ENCODE data around the gene MRAS. TPM values are rescaled to one million over a fixed set of nuclear protein-coding genes. Genes with fewer than 3 reads are reported as not detected.

Gene MRAS
- polyA plus RNA-seq, 1 of the 3 experiments (the other 2 are of a cell fraction): 25.0 TPM

GRCh38 chr3:138327831-138328230 lies 20.5 kb upstream of the MRAS start:
- CTCF ChIA-PET: interaction anchor here (0.7 to 1.5 kb wide), 5 partner anchors 10 to 155 kb away, joined by 3 read pairs; partner anchors contain the start of gene ESYT3
- POLR2A ChIA-PET: no interaction called here
- 83% methylated on average over 4 of the region's 4 CpGs for WGBS (ENCODE audit: low lambda C conversion rate)

More at GRCh38 chr3:138327831-138328230, 20.5 kb upstream of the MRAS start:
- Histone ChIP-seq H3K9me2 (no peaks in the 10 kb centered on the region), H3K9ac (no peak overlapping the region), H3K4me1 (ENCODE audit: control insufficient read depth in 1 of 2, insufficient read depth in 2 of 2, low read depth in 1 of 2, low read length in 1 of 2) (peaks cover 3 to 5% of the 10 kb centered on the region in 2 experiments; a peak in 2 of 4 replicates), H3K4me3 (ENCODE audit: low read depth in 2 of 2, low read length in 1 of 2) (no peak overlapping the region), H4K20me1 (ENCODE audit: insufficient read depth) (no peaks in the 10 kb centered on the region), H3K36me3 (replicated peaks in 1 of 2; ENCODE audit: control insufficient read depth in 1 of 2, insufficient read depth in 2 of 2, low read length in 1 of 2) (no peaks in the 10 kb centered on the region), H3K9me3 (no peaks in the 10 kb centered on the region), H2AFZ (ENCODE audit: low read depth) (no peak overlapping the region), H3K27ac (ENCODE audit: low read depth in 2 of 2, low read length in 1 of 2) (no peak overlapping the region), H3K79me2 (ENCODE audit: insufficient read depth) (no peaks in the 10 kb centered on the region), H3K4me2 (no peak overlapping the region), H3K27me3 (ENCODE audit: insufficient read depth) (no peaks in the 10 kb centered on the region), H3F3A (replicated peaks; ENCODE audit: insufficient read depth) (peaks cover 7% of the 10 kb centered on the region)
- TF ChIP-seq, protein P1, sequence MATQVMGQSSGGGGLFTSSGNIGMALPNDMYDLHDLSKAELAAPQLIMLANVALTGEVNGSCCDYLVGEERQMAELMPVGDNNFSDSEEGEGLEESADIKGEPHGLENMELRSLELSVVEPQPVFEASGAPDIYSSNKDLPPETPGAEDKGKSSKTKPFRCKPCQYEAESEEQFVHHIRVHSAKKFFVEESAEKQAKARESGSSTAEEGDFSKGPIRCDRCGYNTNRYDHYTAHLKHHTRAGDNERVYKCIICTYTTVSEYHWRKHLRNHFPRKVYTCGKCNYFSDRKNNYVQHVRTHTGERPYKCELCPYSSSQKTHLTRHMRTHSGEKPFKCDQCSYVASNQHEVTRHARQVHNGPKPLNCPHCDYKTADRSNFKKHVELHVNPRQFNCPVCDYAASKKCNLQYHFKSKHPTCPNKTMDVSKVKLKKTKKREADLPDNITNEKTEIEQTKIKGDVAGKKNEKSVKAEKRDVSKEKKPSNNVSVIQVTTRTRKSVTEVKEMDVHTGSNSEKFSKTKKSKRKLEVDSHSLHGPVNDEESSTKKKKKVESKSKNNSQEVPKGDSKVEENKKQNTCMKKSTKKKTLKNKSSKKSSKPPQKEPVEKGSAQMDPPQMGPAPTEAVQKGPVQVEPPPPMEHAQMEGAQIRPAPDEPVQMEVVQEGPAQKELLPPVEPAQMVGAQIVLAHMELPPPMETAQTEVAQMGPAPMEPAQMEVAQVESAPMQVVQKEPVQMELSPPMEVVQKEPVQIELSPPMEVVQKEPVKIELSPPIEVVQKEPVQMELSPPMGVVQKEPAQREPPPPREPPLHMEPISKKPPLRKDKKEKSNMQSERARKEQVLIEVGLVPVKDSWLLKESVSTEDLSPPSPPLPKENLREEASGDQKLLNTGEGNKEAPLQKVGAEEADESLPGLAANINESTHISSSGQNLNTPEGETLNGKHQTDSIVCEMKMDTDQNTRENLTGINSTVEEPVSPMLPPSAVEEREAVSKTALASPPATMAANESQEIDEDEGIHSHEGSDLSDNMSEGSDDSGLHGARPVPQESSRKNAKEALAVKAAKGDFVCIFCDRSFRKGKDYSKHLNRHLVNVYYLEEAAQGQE (IDR thresholded peaks at IDR 0.05; ENCODE audit: low read depth, low read length): no peak
- TF ChIP-seq, protein P2, sequence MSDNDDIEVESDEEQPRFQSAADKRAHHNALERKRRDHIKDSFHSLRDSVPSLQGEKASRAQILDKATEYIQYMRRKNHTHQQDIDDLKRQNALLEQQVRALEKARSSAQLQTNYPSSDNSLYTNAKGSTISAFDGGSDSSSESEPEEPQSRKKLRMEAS (IDR thresholded peaks at IDR 0.05; ENCODE audit: low read depth): no peak
- TF ChIP-seq, protein P3, sequence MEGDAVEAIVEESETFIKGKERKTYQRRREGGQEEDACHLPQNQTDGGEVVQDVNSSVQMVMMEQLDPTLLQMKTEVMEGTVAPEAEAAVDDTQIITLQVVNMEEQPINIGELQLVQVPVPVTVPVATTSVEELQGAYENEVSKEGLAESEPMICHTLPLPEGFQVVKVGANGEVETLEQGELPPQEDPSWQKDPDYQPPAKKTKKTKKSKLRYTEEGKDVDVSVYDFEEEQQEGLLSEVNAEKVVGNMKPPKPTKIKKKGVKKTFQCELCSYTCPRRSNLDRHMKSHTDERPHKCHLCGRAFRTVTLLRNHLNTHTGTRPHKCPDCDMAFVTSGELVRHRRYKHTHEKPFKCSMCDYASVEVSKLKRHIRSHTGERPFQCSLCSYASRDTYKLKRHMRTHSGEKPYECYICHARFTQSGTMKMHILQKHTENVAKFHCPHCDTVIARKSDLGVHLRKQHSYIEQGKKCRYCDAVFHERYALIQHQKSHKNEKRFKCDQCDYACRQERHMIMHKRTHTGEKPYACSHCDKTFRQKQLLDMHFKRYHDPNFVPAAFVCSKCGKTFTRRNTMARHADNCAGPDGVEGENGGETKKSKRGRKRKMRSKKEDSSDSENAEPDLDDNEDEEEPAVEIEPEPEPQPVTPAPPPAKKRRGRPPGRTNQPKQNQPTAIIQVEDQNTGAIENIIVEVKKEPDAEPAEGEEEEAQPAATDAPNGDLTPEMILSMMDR (IDR thresholded peaks at IDR 0.05): no peak
- TF ChIP-seq JUND (IDR thresholded peaks at IDR 0.05) (no peak), ZBTB33 (IDR thresholded peaks at IDR 0.05; ENCODE audit: borderline replicate concordance, low read depth) (no peak), SMC3 (IDR thresholded peaks at IDR 0.05; ENCODE audit: low read depth, low read length) (no peak), RAD21 (IDR thresholded peaks at IDR 0.05; ENCODE audit: low read length) (no peak), RXRA (IDR thresholded peaks at IDR 0.05; ENCODE audit: borderline replicate concordance, low read depth) (no peak), YY1 (IDR thresholded peaks at IDR 0.05; ENCODE audit: low read depth) (no peak), CHD2 (IDR thresholded peaks at IDR 0.05; ENCODE audit: low read length, partially characterized antibody) (no peak), FOXM1 (IDR thresholded peaks at IDR 0.05; ENCODE audit: low read depth) (no peak), MXI1 (IDR thresholded peaks at IDR 0.05; ENCODE audit: low read depth, low read length) (no peak), NFIC (IDR thresholded peaks at IDR 0.05; ENCODE audit: borderline replicate concordance) (no peak), PBX3 (IDR thresholded peaks at IDR 0.05) (no peak), EP300 (IDR thresholded peaks at IDR 0.05; ENCODE audit: borderline replicate concordance in 1 of 2, low read depth in 1 of 2, low read length in 1 of 2) (no peak), GATA2 (CRISPR knock-in tag; IDR thresholded peaks at IDR 0.05) (no peak), USF2 (IDR thresholded peaks at IDR 0.05; ENCODE audit: borderline replicate concordance, low read depth, low read length) (no peak), TAF1 (IDR thresholded peaks at IDR 0.05; ENCODE audit: borderline replicate concordance, low read depth, low read length) (no peak)
- TF ChIP-seq, protein P4, sequence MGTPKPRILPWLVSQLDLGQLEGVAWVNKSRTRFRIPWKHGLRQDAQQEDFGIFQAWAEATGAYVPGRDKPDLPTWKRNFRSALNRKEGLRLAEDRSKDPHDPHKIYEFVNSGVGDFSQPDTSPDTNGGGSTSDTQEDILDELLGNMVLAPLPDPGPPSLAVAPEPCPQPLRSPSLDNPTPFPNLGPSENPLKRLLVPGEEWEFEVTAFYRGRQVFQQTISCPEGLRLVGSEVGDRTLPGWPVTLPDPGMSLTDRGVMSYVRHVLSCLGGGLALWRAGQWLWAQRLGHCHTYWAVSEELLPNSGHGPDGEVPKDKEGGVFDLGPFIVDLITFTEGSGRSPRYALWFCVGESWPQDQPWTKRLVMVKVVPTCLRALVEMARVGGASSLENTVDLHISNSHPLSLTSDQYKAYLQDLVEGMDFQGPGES (IDR thresholded peaks at IDR 0.05; ENCODE audit: low read depth, low read length): no peak
- no peak for DNase-seq

Measured in SK-N-SH (cell line).